Skin of body (tissue), 2 donors: ENCODE data around the gene THBS3. TPM values are rescaled to one million over a fixed set of nuclear protein-coding genes. Genes with fewer than 3 reads are reported as not detected.
"Not testable (repeated sequence)": the region's sequence is repeated elsewhere in the genome, so short reads cannot be mapped to it uniquely, and the experiment has no call there.

Experiments
- DNase-seq: peaks from one replicate; lab custom pipeline; 2025; lab: John Stamatoyannopoulos, UW
- total RNA-seq: library from RNA; depleted of rRNA; stranded (reverse); fragments of >200 nt; gene quantifications from one replicate; pipeline ENCODE4 v1.2.3, GENCODE V29; 2014

THBS3 gene
- 32.5 TPM for total RNA-seq

DNA sequence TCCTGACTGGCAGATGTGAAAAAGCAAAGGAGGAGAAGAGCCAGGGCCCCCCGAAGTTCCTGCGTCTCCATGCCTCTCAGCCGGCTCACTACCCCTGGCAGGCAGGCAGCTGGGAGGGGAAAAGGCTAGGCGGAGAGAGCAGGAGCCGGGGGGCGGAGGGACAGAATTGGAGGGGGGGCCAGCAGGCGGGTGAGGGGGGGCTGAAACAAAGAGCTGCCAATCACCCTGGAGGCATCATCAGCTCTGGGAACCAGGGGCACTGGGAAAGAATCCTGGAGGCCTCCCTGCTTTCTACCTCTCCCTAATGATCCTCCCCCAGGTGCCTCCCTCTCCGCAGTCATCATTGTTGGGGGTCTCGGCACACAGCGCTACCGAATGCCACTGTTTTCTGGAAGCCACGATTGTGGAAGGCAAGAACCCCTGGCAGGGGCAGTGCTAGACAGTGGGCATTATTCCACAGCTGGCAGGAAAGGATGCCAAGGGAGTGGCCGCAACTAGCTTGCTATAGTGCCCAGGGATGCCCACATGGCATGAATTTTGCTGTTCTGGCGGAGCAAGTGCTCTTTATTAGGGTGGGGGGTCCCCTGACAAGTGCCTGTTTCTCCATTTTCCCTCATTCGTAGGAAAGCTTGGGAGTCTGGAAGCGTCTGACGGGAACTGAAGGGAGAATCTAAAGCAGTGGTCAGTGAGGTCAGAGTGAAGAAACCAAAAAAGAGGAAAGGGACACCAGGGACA is at the start of gene THBS3:
Gene THBS3, minus strand, starts transcription at position 92 of the 735 bp plus-strand sequence. Its CDS starts 21 bp downstream, at position 71.
- DNase-seq: peak; percentile 70

DNA sequence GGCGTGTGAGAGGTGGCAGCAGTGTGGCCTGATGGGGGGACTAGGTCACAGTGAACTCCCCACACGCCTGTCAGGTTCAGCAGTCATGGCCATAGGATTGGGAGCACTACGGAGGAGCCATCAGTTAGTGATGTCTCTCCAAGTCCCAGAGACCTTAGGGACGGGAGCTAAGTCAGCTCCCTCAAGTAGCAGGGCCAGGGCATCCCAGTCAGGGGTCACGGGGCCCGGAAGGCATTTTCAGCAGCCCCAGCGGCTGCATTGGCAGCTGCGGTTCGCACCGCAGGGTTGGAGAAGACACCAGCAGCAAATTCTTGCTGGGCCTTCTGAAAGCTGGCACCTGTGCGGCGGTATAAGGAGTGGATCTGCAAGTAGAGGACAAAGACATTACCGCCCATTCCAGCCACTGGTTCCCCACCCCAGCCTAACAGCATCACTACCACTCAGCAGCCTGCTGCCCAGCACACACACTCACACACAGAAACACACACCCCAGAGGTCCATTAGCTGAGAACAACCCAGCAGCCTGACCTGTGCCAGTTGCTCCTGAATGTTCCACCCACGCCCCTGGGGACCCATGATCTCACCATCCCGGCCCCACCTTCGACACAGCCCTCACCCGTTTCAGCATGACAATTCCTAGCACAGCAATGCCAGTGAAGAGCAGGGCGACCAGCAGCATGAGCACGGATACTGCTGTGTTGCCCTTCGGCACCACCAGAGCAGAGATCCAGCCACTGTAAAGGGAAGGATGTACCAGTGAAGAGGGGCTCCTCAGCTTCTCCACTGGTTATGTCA is 48.6 kb upstream of the THBS3 start:
- no peak for DNase-seq

DNA sequence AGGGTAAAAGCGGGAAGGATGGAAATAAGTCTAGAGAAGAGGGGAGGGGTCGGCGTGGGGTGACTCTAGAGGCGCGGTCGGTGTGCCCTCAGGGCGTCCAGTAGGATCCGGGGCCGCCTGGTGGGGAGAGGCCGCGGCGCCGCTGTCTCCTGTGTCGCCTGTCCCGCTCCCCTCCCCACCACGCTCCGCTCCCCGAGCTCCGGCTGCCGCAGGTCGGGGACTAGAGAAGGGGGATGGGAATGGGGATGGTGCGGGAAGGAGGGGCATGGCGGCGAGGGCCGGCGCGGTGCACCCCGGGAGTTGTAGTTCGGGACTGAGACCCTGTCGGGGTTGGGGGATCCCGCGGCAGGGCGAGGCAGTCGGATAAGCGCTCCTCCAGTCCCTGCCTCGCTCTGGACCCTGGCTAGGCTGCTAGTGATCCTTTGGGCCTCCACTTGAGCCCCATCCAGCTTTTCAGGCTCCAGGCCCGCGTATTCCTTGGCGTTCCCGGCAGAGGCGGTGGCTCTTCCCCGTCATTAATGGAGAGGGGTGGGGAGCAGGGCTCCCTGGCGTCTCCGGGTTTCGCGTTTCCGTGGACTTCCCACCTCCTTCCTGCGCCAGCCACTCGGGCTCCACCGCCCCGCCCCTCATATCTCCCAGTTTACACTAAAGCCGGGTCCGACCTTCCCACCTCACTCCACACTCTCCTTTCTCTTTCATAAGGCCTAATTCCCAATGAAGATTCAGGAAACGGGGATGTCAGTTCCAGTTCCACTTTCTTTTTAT is 47.7 kb upstream of the THBS3 start, which contains the start of gene ENTREP3:
Gene ENTREP3, minus strand, starts transcription at position 241 of the 765 bp plus-strand sequence. CDS start 606 bp downstream, outside the sequence.
- peak; percentile 86 for DNase-seq

DNA sequence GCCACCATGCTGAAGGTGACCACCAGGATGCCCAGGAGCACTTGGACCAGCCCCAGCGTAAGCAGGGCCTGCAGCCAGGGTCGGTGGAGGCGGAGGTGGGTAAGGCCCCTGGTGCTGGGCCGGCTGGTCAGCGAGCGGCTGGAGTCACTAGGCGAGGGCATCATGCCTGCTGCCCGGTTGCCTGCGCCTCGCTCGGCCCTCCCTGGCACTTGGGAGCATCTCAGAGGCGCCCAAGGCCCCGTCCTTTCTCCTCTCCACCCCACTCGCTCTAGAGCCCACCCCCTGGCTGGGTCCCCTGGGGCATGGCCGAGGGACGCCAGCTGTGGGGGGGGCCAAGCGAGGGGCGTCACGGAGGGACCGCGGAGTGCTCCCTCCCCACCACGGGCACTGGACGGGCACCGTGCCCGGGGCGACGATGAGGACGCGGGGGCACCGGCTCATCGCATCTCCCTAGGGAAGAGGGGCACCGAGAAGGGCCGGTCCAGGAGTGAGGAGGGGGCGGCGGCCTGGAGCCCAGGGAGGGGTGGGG is 47.1 kb upstream of the THBS3 start:
- no peak for DNase-seq

DNA sequence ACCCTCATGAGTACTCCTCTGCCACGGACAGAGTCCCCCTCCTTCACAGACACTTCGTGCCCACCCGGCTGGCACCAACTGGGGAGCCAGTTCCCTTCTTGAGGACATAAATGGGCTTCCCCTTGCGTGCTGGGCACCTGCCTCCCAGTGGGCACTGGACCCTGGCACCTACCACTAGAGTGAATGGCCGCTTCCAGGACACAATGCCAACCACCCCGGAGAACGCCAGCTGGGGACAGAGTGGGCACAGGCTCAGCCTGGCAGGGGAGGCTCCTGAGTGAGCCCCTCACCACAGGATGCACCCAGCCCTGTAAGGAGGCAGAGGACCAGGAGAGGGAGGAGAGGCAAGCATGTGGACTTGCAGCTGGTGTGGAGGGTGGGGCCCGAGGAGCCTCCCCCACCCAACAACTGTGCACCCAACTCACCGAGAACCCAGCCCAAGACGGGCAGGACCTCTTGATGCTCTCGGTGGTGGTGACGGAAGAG is 46.6 kb upstream of the THBS3 start:
- DNase-seq: no peak

DNA sequence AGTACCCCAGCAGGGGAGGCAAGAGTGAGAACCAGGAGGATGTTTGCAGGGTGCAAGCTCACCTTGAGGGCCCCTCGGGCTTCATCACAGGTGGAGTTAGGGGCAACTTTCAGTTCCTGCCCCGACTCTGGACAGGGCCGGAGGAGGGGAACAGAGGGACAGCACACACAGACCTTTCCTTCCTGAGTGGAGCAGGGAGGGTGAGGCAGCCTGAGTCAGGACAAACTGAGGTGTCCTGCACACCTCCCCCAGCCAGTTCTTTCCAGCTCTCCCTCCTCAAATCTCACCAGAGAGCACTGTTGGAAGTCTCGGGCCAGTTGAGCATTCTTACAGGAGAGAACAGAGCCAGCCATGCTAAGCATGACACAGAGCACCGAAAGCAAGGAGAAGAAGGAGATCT is 46.1 kb upstream of the THBS3 start:
- DNase-seq: no peak

DNA sequence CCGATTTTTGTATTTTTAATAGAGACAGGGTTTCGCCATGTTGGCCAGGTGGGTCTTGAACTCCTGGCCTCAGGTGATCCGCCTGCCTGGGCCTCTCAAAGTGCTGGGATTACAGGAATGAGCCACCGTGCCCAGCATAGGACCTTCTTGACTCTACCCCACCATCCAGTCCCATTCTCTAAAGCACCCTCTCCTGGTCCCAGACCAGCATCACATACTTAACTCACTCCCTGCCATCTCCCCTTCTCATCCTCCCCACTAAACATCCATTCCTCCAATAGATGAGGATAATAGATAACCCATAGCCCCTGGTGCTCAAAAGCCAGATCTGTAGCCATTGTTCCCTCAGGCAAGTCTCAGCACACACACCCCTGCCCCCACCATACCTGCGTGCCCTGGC is 45.5 kb upstream of the THBS3 start:
- no peak for DNase-seq

DNA sequence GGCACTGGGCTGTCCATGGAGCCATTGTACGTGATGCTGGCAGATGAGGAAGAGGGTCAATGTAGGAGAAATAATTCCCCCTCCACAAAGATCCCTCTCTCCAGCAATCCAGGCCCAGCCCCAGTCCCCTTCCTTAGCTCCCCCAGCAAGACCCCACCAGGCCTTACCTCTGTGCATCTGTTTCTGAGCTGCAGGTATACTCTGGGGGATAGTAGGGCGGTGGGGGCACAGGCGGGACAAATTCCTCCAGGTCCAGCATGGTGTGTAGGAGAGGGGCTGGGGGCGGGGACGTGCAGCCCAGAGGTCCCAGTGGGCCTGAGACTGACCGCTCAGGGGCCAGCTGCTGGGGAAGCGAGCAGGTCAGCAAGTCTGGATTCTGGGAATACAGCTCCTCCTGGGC is 43.9 kb upstream of the THBS3 start:
- DNase-seq: no peak

DNA sequence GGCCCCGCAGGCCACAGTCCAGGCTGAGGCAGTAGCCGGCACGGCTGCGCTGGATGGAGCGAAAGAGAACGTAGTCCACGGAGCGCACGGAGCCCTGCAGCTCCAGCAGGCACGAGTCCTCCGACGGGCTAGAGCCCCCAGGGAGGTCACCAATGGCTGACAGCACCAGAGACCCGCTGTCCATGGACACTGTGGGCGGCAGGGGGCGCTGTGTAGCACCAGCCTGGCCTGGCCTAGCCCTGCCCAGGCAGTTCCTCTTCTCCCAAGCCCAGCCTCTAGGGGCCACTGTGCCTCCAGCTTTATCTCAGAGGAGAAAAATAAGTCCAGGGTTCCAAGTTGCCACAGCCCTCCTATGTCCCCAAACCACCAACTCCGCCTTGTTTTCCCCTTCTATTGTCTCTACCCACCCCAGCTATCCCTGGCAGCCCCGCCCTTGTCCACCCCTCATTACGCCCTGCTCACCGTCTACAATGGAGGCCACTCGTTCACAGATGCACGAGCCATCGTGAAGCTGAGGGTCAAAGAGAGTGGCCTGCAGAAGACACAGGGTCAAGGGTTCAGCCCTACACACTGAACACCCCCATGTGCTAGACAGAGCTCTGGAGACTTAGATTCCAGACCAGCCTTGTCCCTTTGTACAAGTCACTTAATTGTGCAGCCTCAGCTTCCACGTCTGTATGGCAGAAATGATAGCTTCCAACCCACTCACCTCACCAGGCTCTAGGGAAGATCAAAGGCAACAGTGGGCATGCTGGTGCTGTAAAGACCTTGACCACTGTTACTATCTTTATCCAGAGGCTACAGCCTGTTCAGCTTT is 43.1 kb upstream of the THBS3 start:
- DNase-seq: peak; percentile 73

DNA sequence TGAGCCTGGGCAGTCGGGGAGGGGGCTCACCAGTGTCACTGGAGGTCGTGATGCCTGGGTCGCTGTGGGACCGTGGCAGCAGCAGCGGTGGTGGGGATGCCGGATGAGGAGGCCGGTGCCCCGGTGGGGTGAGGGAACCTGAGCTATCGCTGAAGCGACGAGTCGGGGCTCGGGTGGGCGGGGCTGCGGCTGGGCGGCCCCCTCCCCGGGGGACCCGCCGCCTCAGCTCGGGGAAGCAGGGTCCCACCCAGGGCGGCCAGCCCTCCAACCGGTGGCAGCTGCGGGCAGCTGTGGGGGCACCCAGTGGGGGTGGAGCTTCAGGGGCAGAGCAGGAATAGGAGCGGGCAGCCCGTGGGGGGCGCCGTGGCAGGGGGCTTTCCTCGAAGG is 42.5 kb upstream of the THBS3 start:
- DNase-seq: no peak

DNA sequence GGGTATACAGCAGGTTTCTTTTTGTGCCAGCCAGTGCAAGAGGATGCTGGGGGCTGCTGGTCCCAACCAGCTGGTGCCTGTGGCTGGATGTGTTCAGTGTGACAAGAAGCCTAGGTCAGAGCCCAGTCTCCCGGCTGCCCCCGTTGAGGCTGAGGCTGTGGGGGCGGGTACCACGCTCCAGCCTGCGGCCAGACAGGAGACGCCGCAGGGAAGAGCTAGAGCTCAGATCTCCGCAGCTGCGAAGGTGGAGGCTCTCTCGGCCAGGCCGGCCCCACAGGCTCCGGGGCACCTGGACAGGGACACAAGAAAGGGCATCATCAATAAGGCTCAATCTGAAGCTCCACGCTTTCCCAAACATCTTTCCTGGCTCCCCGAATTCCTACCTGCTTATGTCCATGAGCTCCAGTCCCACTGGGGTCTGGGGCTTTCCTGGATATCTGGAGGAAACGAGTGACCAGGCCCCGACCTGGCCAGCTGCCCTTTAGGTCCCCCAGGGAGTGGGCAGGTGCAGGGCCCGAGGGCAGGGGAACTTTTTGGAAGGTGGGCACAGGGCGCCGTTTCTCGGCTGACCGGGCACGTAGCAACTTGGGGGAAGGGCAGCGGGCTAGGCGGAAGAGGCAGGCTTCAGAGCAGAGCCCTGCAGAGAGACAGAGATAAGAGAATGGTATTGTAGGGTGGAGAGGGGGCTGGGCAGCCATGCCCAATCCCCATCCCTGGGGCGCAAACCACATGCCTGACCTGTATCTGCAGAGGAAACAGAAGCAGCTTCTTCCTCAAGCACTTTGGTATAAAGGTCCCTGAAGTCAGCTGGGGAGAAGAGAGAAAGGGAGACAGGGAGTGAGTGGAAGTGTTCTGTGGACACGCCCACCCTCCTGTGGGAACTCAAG is 40.2 kb upstream of the THBS3 start:
- DNase-seq: no peak

DNA sequence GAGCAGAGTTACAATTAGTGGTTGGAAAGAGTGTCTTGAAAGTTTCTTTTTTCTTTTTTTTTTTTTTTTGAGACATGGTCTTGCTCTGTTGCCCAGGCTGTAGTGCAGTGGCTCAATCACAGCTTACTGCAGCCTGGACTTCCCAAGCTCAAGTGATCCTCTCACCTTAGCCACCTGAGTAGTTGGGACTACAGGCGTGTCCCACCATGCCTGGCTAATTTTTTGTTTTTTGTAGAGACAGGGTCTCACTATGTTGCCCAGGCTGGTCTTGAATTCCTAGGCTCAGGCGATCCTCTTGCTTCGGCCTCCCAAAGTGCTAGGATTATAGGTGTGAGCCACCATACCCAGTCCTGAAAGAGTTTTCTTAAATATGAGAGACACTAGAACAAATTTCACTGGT is 39.1 kb upstream of the THBS3 start:
- DNase-seq: not testable (repeated sequence)

DNA sequence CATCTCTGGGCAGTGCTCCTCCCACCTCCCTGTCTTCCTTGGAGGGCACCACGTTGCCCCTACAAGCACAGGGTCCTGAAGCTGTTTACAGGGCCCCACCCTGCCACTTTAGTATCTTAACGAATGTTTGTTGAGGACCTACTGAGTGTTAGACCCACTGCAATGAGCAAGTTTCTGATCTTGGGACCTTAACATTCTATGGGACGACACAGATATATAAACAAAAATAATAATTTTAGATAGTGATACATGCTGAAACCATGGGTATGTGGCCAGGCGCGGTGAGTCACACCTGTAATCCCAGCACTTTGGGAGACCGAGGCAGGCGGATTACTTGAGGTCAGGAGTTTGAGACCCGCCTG is 37.4 kb upstream of the THBS3 start:
- DNase-seq: no peak

DNA sequence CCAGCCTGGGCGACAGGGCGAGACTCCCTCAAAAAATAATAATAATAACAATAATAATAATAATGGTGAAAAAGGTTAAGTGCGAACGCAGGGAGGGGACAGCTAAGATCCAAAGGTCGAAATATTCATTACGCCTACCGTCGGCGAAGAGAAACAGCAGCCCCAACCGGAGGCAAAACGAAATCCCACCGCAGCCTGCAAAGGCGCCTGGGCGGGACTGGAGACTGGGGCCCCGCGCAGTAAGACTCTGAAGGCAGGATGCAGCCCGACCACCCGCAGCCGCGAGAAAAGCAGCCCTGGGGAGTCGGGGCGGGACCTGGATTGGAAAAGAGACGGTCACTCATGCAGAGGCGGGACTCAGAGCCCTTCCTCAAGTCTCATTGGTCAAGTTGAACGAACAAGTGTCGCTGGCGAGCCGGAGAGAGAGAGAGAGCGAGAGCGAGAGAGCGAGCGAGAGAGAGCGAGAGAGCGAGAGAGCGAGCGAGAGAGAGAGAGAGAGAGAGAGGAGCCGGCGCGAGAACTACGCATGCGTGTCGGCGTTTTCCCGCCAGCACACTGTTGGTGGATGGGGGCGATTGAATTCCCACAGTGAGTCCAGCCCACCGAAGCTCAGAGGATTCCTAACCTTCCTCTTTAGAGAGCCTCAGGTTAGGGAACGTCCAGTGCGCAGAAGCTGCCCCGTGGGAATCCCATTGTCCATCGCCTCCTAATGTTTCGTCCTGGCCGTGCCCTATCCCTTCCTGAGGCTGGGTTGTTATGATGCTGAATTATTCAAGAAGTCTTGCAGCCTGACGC is 36.9 kb upstream of the THBS3 start:
- peak; percentile 100 for DNase-seq

DNA sequence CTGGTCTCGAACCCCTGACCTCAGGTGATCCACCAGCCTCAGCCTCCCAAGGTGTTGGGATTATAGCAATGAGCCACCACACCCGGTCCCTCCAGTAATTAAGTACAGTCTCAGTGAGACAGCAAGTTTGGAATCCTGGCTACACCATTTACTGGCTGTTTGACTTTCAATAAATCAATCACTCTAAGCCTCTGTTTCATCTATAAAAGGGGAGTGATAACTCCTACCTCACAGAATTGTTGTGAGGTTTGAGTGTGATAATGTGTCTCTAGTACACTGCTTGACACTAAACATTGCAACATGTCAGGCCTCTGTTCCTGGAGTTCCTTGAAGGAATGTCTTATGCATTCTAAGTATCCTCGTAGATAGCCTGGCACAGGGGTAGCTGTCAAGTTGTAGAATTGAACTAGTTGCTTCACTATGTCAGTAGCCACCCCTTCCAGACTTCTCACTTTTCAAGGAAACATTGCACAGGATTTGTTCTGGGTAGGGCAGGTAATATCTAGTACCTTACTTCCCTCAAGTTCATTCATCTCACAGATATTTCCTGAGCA is 35.2 kb upstream of the THBS3 start:
- no peak for DNase-seq

DNA sequence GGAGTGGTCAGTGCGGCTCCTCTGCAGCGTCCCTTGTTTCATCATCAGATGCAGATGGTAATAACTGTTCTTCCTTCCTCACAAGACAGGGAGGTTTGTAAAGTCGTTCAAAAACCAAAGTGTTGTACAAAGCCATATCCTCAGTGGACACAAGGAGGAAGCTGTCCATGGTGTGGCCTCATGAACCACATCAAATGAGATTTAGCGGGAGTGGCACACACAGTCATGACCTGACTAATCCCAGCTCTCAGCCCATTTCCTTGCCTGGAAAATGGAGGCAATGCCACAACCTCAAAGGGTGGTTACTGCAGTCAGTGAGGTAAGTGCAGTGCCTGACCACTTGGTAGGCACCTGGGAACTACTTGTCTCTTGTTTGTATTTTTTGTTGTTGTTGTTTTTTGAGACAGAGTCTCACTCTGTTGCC is 34.2 kb upstream of the THBS3 start:
- DNase-seq: no peak

DNA sequence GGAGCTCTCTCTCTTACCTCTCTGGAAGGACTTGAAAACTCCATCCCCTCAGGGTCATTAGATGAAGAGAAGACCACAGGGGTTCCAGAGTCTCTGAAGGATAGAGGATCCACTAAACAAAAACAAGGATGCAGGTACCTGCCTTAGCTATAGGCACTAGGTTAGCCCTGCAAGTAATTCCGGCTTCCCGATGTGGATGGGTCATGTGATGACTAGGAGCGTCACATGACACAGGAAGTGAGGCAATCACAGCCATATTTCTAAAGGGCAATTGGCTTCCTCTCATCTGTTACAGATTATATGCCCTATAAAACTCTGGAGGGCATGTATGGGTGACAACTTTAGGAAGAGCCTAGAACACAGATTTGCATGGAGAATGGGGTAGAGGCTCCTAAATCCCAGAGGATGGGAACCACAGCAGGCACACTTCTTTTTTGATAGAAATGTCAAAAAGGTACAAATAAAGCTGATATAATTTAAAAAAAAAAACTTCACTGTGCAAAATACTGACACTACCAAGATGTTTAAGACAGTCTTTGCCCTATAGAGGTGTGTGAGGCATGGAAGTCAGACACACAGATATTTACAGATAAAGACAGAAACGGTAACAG is 33.5 kb upstream of the THBS3 start:
- peak; percentile 86 for DNase-seq

DNA sequence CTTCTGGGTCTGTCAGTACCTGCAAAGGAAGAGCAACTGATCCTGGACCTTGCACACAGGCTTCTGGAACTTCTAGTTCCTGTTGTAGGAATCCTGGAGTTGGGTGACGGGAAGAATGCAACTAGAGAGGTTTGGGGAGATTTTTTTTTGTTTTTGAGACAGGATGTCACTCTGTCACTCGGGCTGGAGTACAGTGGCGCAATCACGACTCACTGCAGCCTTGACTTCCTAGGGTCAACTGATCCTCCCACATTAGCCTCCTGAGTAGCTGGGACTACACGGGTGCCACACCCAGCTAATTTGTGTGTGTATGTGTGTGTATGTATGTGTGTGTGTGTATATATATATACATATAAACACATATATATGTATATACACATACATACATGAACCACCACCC is 28.8 kb upstream of the THBS3 start:
- DNase-seq: no peak
